IMR-90 (cell line): ENCODE results near the gene TLR3. TPM values are rescaled to one million over a fixed set of nuclear protein-coding genes. Genes with fewer than 3 reads are reported as not detected.

Source experiments
- microRNA-seq, 2 experiments: library from miRNA; stranded (forward) in 1 of 2; unstranded in 1 of 2; fragments of 10-50 nt in 1 of 2; fragments of <30 nt in 1 of 2; gene quantifications in 1 of 2; microRNA quantifications in 1 of 2; one replicate each; pipeline versions ENCODE3 to v1.1.0; 2013 to 2020; ENCODE audit not compliant: insufficient read depth in 1 of 2, insufficient read length in 1 of 2, unreplicated experiment in 1 of 2
- polyA plus RNA-seq, 3 experiments: library from polyadenylated mRNA; depleted of rRNA; stranded (reverse); fragments of >200 nt; gene quantifications; 2 replicates each; pipeline ENCODE4 v1.2.3, GENCODE V29; 2012; ENCODE audit warnings: low replicate concordance in 1 of 3
- small RNA-seq, 5 experiments: library from RNA; depleted of rRNA; stranded (forward); fragments of <200 nt; gene quantifications; one replicate each; pipeline ENCODE3, GENCODE V24; 2012
- total RNA-seq: library from RNA; depleted of rRNA; stranded (reverse); fragments of >200 nt; gene quantifications from 2 replicates; pipeline ENCODE4 v1.2.3, GENCODE V29; 2012; rRNA removed

The TLR3 gene
- total and polyA plus RNA-seq, 2 of the 4 experiments (the other 2 are of a cell fraction): 0.12 to 0.36 TPM

Small RNA genes lying within 50 kb of the gene (microRNA-seq; reads per million reads assigned to microRNA genes)
- gene RF00322 (ENCODE audit: insufficient read depth, insufficient read length) (not detected), gene RNU4-64P (ENCODE audit: insufficient read depth, insufficient read length) (not detected)

Small RNA genes lying within 50 kb of the gene (small RNA-seq; reads per million reads assigned to genes)
- gene RF00322: 0 reads per million in 5 experiments
- gene RNU4-64P: 0 reads per million in 5 experiments

Other genes starting within 250 kb of the TLR3 start
- gene FAM149A, start 35.5 kb downstream of the TLR3 start, total RNA-seq: 0.54 and 0.83 TPM in 2 replicates
- 0.44 and 0.70 TPM in 2 replicates for gene FAM149A, start 35.5 kb downstream of the TLR3 start, polyA plus RNA-seq (2012; rRNA removed)
- 3.9 and 5.0 TPM in 2 replicates for gene CYP4V2, start 122.4 kb downstream of the TLR3 start, total RNA-seq
- 3.2 and 4.1 TPM in 2 replicates for gene CYP4V2, start 122.4 kb downstream of the TLR3 start, polyA plus RNA-seq (2012; rRNA removed)
- under 0.01 TPM in 1 of 2 replicates, not detected in the other for gene KLKB1, start 158.4 kb downstream of the TLR3 start, total RNA-seq
- 0.03 TPM in 1 of 2 replicates, not detected in the other for gene KLKB1, start 158.4 kb downstream of the TLR3 start, polyA plus RNA-seq (2012; rRNA removed)
- gene F11, start 197.0 kb downstream of the TLR3 start, total RNA-seq: not detected in 2 replicates
- gene F11, start 197.0 kb downstream of the TLR3 start, polyA plus RNA-seq (2012; rRNA removed): not detected in 2 replicates